ENCODE results near the gene ATP1A2. TPM values are rescaled to one million over a fixed set of nuclear protein-coding genes. Genes with fewer than 3 reads are reported as not detected.
A peak's percentile ranks its signal among the peaks of the same experiment; 100 is the strongest.

ATP1A2 gene
- total RNA-seq, 1 donor from 2014 or later: 11.0 TPM

DNA sequence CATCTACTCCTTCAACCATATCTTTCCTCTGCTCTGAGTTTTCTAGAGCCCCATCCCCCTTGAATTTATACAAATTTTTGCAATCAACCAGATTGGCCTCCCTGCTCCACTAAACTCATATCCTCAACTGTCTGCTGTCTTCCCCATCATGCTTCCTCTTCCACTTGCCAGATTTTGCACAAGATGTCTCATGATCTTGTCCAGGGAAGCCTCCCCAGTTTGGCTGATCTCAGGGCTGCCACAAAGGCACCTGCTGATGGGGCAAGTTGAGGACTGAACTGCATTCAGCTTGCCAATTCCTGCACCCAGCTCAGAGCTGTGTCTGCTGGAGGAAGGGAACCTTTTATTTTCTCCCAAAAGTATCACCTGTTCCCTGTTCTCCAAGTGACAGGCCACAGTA lies 38.1 kb upstream of the ATP1A2 start:
- Histone ChIP-seq H3K36me3 (no peaks in the 10 kb centered on the region), H3K4me1 (no peaks in the 10 kb centered on the region), H3K27ac (no peak overlapping the region), H3K9me3 (no peaks in the 10 kb centered on the region), H3K27me3 (peaks cover 5% of the 10 kb centered on the region), H3K4me3 (no peak overlapping the region)
- no peak for TF ChIP-seq POLR2AphosphoS5 (IDR thresholded peaks at IDR 0.05; ENCODE audit: insufficient read depth in 1 of 2, low read depth in 1 of 2)
- TF ChIP-seq, protein P1, sequence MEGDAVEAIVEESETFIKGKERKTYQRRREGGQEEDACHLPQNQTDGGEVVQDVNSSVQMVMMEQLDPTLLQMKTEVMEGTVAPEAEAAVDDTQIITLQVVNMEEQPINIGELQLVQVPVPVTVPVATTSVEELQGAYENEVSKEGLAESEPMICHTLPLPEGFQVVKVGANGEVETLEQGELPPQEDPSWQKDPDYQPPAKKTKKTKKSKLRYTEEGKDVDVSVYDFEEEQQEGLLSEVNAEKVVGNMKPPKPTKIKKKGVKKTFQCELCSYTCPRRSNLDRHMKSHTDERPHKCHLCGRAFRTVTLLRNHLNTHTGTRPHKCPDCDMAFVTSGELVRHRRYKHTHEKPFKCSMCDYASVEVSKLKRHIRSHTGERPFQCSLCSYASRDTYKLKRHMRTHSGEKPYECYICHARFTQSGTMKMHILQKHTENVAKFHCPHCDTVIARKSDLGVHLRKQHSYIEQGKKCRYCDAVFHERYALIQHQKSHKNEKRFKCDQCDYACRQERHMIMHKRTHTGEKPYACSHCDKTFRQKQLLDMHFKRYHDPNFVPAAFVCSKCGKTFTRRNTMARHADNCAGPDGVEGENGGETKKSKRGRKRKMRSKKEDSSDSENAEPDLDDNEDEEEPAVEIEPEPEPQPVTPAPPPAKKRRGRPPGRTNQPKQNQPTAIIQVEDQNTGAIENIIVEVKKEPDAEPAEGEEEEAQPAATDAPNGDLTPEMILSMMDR (IDR thresholded peaks at IDR 0.05): no peak
- TF ChIP-seq POLR2A (IDR thresholded peaks at IDR 0.05): no peak
- intact Hi-C loops (cut with DNase I): no loop called here
- DNase-seq (ENCODE audit: extremely low spot score in 2 of 2): no peak

DNA sequence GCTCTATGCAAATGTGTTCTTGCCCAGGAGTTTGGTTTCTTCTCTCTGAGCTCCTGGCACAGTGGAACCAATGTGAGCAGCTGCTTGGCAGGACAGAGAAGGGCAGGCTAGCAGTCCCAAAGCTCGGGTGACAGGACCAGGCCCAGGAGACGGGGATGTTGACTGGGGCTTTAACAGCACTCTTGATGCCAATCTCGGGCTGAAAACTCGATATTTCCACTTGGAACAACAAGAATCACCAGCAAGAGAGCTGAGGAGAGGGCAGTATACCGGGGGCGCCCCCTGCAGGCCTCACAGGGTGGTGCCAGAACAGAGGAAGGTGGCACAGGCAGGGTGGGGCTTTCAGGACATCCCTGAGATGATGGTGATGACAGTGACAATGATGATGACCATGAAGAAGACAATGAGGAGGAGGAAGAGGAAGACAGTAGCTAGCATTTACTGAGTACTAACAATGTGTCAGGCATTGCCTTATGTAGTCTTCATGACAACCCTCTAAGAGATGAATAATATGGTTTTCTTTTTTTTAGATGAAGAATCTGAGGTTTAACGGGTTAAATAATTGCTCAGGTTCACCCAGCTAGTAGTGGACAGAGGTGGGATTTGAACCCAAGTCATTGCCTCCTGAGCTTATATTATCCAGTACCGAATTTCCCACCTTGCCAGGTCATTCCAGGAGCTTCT lies 36.9 kb upstream of the ATP1A2 start:
- no peak for DNase-seq (ENCODE audit: extremely low spot score in 2 of 2)
- H3K36me3 ChIP-seq: no peaks in the 10 kb centered on the region
- no peak overlapping the region for H3K27ac ChIP-seq
- no peaks in the 10 kb centered on the region for H3K9me3 ChIP-seq
- peaks cover under 1% of the 10 kb centered on the region for H3K4me1 ChIP-seq
- intact Hi-C loops (cut with DNase I): no loop called here
- no peak overlapping the region for H3K4me3 ChIP-seq
- TF ChIP-seq, protein P1 (IDR thresholded peaks at IDR 0.05): peak in 1 of 3 experiments; percentile 22
- no peak for TF ChIP-seq POLR2AphosphoS5 (IDR thresholded peaks at IDR 0.05; ENCODE audit: insufficient read depth in 1 of 2, low read depth in 1 of 2)
- TF ChIP-seq POLR2A (IDR thresholded peaks at IDR 0.05): no peak
- H3K27me3 ChIP-seq: peaks cover 5% of the 10 kb centered on the region

DNA sequence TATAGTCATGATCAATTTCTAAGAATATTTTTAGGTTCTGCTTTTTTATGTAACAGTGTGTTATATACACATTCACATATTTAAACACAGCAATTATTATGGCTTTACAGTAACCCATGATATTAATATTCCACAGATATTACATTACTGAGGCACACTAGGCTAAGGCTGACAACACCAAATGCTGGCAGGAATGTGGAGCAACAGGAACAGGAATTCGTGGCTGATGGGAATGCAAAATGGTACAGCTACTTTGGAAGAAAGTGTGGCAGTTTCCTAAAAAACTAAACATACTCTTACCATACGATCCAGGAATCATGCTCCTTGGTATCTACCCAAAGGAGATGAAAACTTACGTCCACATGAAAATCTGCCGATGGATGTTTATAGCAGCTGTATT lies 36.1 kb upstream of the ATP1A2 start:
- no peak overlapping the region for H3K4me3 ChIP-seq
- no peak for TF ChIP-seq POLR2AphosphoS5 (IDR thresholded peaks at IDR 0.05; ENCODE audit: insufficient read depth in 1 of 2, low read depth in 1 of 2)
- no peak for TF ChIP-seq POLR2A (IDR thresholded peaks at IDR 0.05)
- TF ChIP-seq, protein P1 (IDR thresholded peaks at IDR 0.05): no peak
- no peaks in the 10 kb centered on the region for H3K9me3 ChIP-seq
- intact Hi-C loops (cut with DNase I): no loop called here
- no peak for DNase-seq (ENCODE audit: extremely low spot score in 2 of 2)
- peaks cover 5% of the 10 kb centered on the region for H3K27me3 ChIP-seq
- no peak overlapping the region for H3K27ac ChIP-seq
- no peaks in the 10 kb centered on the region for H3K36me3 ChIP-seq
- peaks cover 7% of the 10 kb centered on the region for H3K4me1 ChIP-seq

DNA sequence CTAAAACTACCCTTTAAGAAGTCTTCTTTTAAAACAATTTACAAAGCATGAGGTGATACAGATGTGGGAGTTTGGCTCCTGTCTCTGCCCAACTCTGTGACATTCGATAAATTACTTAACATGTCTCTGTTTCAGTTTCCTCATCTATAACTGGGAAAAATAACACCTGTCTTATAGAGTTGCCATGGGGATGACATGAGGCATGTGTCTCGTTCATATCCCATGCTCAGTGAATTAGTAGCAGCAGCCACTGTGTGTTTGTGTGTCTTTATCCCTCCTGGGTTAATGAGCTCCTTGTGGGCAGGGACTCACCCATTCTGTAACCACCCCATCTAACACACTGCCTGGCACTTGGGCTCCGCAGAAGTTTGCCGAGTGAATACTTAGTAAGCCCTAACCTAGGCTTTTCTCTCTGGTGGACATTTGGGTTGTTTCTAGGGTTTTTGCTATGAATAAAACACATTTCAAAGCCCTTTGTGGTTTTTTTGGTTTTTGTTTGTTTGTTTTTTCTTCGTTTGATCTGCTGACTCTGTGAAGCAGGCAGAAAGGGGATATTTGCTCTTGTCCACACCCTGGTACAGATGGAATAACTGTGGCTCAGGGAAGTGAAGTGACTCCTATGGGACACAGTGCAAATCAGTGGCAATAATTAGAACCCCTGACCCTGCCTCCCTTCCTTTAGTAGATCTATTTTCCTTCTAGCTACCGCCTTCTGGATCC lies 35.0 kb upstream of the ATP1A2 start:
- TF ChIP-seq POLR2A (IDR thresholded peaks at IDR 0.05) (no peak), POLR2AphosphoS5 (IDR thresholded peaks at IDR 0.05; ENCODE audit: insufficient read depth in 1 of 2, low read depth in 1 of 2) (no peak)
- TF ChIP-seq, protein P1 (IDR thresholded peaks at IDR 0.05): no peak
- intact Hi-C loops (cut with DNase I): no loop called here
- Histone ChIP-seq H3K36me3 (no peaks in the 10 kb centered on the region), H3K27ac (no peak overlapping the region), H3K4me1 (peaks cover 7% of the 10 kb centered on the region), H3K9me3 (no peaks in the 10 kb centered on the region), H3K27me3 (peaks cover 5% of the 10 kb centered on the region), H3K4me3 (no peak overlapping the region)
- no peak for DNase-seq (ENCODE audit: extremely low spot score in 2 of 2)

All from vagina (tissue), 2 donors.